NCI-H460 (cell line): ENCODE measurements around the gene SEC24D. TPM values are rescaled to one million over a fixed set of nuclear protein-coding genes. Genes with fewer than 3 reads are reported as not detected.
"Not testable (repeated sequence)": the region's sequence is repeated elsewhere in the genome, so short reads cannot be mapped to it uniquely, and the experiment has no call there.

Experiments used
- DNase-seq: peaks from one replicate; pipeline ENCODE4 v3.0.0-alpha.2; 2016; ENCODE audit warnings: low read depth; ENCODE audit errors: extremely low read depth
- total RNA-seq: library from RNA; depleted of rRNA; stranded (reverse); fragments of >200 nt; shearing (Covaris generic); gene quantifications from 2 replicates; pipeline ENCODE4 v1.2.3, GENCODE V29; 2014

Gene SEC24D
- total RNA-seq, 1 experiment from 2014 or later = 25.6 TPM

- no peak for DNase-seq
These were observed 22.4 kb downstream of the SEC24D start for GRCh38 chr4:118813561-118813960.

- DNase-seq = no peak
These were observed 24.1 kb downstream of the SEC24D start for GRCh38 chr4:118811832-118812231.

GRCh38 chr4:118810991-118811764 is 24.7 kb downstream of the SEC24D start:
- no peak for DNase-seq

GRCh38 chr4:118807659-118808058 is 28.3 kb downstream of the SEC24D start:
- DNase-seq = no peak

GRCh38 chr4:118803253-118803652 is 32.7 kb downstream of the SEC24D start:
- DNase-seq = no peak

- no peak for DNase-seq
These were observed 33.9 kb downstream of the SEC24D start for GRCh38 chr4:118801895-118802575.

- no peak for DNase-seq
These were observed 36.5 kb downstream of the SEC24D start for GRCh38 chr4:118799231-118799942.

GRCh38 chr4:118798658-118799057 is 37.3 kb downstream of the SEC24D start:
- DNase-seq = no peak

- DNase-seq = no peak
These were observed 38.3 kb downstream of the SEC24D start for GRCh38 chr4:118797558-118798142.

- DNase-seq = not testable (repeated sequence)
These were observed 44.1 kb downstream of the SEC24D start for GRCh38 chr4:118791690-118792446.

- DNase-seq = no peak
These were observed 45.4 kb downstream of the SEC24D start for GRCh38 chr4:118790544-118790943.

GRCh38 chr4:118788911-118789310 is 47.0 kb downstream of the SEC24D start:
- DNase-seq = no peak

- DNase-seq = no peak
These were observed 48.0 kb downstream of the SEC24D start for GRCh38 chr4:118787844-118788380.

GRCh38 chr4:118784776-118785175 is 51.1 kb downstream of the SEC24D start:
- DNase-seq = no peak

GRCh38 chr4:118783887-118784286 is 52.0 kb downstream of the SEC24D start:
- DNase-seq = no peak

GRCh38 chr4:118782886-118783285 is 53.0 kb downstream of the SEC24D start:
- not testable (repeated sequence) for DNase-seq

GRCh38 chr4:118777649-118778048 is 58.3 kb downstream of the SEC24D start:
- not testable (repeated sequence) for DNase-seq

GRCh38 chr4:118776955-118777640 is 58.8 kb downstream of the SEC24D start:
- not testable (repeated sequence) for DNase-seq

- DNase-seq = no peak
These were observed 59.6 kb downstream of the SEC24D start for GRCh38 chr4:118776157-118776954.
